Measurements from ENCODE around the gene ROBO1. TPM values are rescaled to one million over a fixed set of nuclear protein-coding genes. Genes with fewer than 3 reads are reported as not detected.
"Not testable (repeated sequence)": the region's sequence is repeated elsewhere in the genome, so short reads cannot be mapped to it uniquely, and the experiment has no call there.

ROBO1 gene
- total and polyA plus RNA-seq, 2 donors from 2014 or later: 2.1 to 22.1 TPM

DNA sequence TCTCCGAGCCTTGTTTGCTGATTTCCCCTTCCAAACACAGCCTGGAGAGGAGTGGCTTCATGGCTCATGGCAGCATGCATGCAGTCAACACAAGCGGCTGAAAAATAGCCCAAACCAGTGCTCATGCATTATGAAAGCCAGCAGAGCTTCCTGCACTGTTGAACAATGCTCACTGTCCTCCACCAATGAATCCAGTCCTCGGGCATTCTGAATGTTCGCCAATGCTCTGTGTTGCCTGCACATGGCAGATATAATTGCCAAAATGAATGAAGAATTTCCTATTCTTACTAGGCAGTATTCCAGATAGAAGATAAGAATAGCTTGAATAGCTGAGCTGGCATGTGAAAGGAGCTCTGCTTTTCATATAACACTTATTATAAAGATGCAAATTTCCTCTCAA lies 252.7 kb downstream of the ROBO1 start:
- no peak for TF ChIP-seq CTCF (IDR thresholded peaks at IDR 0.05; ENCODE audit: borderline replicate concordance, extremely low read depth, insufficient read depth)
- FAIRE-seq (no peak), DNase-seq (no peak)
- no peaks in the 10 kb centered on the region for H3K9me3 ChIP-seq (ENCODE audit: control insufficient read depth in 2 of 3, insufficient read depth in 1 of 3, low read length in 3 of 3)
- H3K27ac ChIP-seq (ENCODE audit: low read depth in 2 of 2, low read length in 2 of 2): no peak overlapping the region
- no peaks in the 10 kb centered on the region for H3K27me3 ChIP-seq (ENCODE audit: control insufficient read depth, insufficient read depth, low read length)
- intact Hi-C loops (cut with DNase I): no loop called here
- no peaks in the 10 kb centered on the region for H3K36me3 ChIP-seq (ENCODE audit: control insufficient read depth in 2 of 3, insufficient read depth in 3 of 3, low read length in 3 of 3)
- no peaks in the 10 kb centered on the region for H3K4me1 ChIP-seq (ENCODE audit: control insufficient read depth in 2 of 3, insufficient read depth in 2 of 3, low read depth in 1 of 3, low read length in 3 of 3)
- no peak overlapping the region for H3K9ac ChIP-seq (ENCODE audit: low read length in 3 of 3)
- H3K4me3 ChIP-seq (ENCODE audit: low read length in 3 of 3): no peak overlapping the region

- DNase-seq: no peak
- no peaks in the 10 kb centered on the region for H3K4me1 ChIP-seq (ENCODE audit: control insufficient read depth in 2 of 3, insufficient read depth in 2 of 3, low read depth in 1 of 3, low read length in 3 of 3)
- TF ChIP-seq CTCF (IDR thresholded peaks at IDR 0.05; ENCODE audit: borderline replicate concordance, extremely low read depth, insufficient read depth): no peak
- no peak for FAIRE-seq
- H3K27ac ChIP-seq (ENCODE audit: low read depth in 2 of 2, low read length in 2 of 2): no peak overlapping the region
- no peaks in the 10 kb centered on the region for H3K9me3 ChIP-seq (ENCODE audit: control insufficient read depth in 2 of 3, insufficient read depth in 1 of 3, low read length in 3 of 3)
- H3K36me3 ChIP-seq (ENCODE audit: control insufficient read depth in 2 of 3, insufficient read depth in 3 of 3, low read length in 3 of 3): no peaks in the 10 kb centered on the region
- intact Hi-C loops (cut with DNase I): no loop called here
- no peaks in the 10 kb centered on the region for H3K27me3 ChIP-seq (ENCODE audit: control insufficient read depth, insufficient read depth, low read length)
- no peak overlapping the region for H3K4me3 ChIP-seq (ENCODE audit: low read length in 3 of 3)
- no peak overlapping the region for H3K9ac ChIP-seq (ENCODE audit: low read length in 3 of 3)
Measured at GRCh38 chr3:79514069-79514468, 253.7 kb downstream of the ROBO1 start.

DNA sequence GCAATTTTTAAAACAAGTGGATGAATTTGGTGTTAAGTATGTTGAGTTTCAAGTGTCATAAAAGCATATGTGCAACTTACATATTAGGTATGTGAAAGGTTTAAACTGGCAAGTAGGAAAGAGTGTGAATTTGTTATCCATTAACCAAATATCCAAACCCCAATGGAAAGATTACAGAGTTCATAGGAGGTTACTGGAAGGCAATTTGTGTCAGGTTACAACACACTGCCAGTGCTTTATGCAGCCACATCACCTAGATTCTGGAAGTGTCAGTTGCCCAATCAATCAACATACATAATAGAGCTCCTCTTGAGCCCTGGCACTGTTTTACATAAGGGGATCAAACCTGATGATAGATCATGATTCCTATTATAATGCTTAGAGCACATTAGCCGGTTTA lies 261.0 kb downstream of the ROBO1 start:
- Histone ChIP-seq H3K27ac (ENCODE audit: low read depth in 2 of 2, low read length in 2 of 2) (no peak overlapping the region), H3K4me3 (ENCODE audit: low read length in 3 of 3) (no peak overlapping the region), H3K36me3 (ENCODE audit: control insufficient read depth in 2 of 3, insufficient read depth in 3 of 3, low read length in 3 of 3) (no peaks in the 10 kb centered on the region), H3K4me1 (ENCODE audit: control insufficient read depth in 2 of 3, insufficient read depth in 2 of 3, low read depth in 1 of 3, low read length in 3 of 3) (no peaks in the 10 kb centered on the region), H3K27me3 (ENCODE audit: control insufficient read depth, insufficient read depth, low read length) (no peaks in the 10 kb centered on the region), H3K9ac (ENCODE audit: low read length in 3 of 3) (no peak overlapping the region), H3K9me3 (ENCODE audit: control insufficient read depth in 2 of 3, insufficient read depth in 1 of 3, low read length in 3 of 3) (no peaks in the 10 kb centered on the region)
- intact Hi-C loops (cut with DNase I): no loop called here
- FAIRE-seq (no peak), DNase-seq (no peak)
- no peak for TF ChIP-seq CTCF (IDR thresholded peaks at IDR 0.05; ENCODE audit: borderline replicate concordance, extremely low read depth, insufficient read depth)

DNA sequence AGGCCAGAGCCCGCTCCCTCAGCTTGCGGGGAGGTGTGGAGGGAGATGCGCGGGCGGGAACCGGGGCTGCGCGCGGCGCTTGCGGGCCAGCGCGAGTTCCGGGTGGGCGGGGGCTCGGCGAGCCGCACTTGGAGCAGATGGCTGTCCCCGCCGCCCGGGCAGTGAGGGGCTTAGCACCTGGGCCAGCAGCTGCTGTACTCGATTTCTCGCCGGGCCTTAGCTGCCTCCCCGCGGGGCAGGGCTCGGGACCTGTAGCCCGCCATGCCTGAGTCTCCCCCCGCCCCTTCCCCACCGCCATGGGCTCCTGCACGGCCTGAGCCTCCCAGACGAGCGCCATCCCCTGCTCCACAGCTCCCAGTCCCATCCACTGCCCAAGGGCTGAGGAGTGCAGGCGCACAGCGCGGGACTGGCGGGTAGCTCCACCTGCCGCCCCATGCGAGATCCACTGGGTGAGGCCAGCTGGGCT lies 265.5 kb downstream of the ROBO1 start:
- H3K4me1 ChIP-seq (ENCODE audit: control insufficient read depth in 2 of 3, insufficient read depth in 2 of 3, low read depth in 1 of 3, low read length in 3 of 3); H3K27ac ChIP-seq (ENCODE audit: low read depth in 2 of 2, low read length in 2 of 2); H3K4me3 ChIP-seq (ENCODE audit: low read length in 3 of 3); H3K36me3 ChIP-seq (ENCODE audit: control insufficient read depth in 2 of 3, insufficient read depth in 3 of 3, low read length in 3 of 3); H3K27me3 ChIP-seq (ENCODE audit: control insufficient read depth, insufficient read depth, low read length); H3K9ac ChIP-seq (ENCODE audit: low read length in 3 of 3); H3K9me3 ChIP-seq (ENCODE audit: control insufficient read depth in 2 of 3, insufficient read depth in 1 of 3, low read length in 3 of 3); FAIRE-seq; intact Hi-C loops (cut with DNase I): not testable (repeated sequence)
- peak in 1 of 5 donors; percentile 60 for DNase-seq

Data from kidney (tissue), 14 donors.